ENCODE data around the gene PLPPR3.

GRCh38 chr19:807627-808422 lies 13.9 kb downstream of the PLPPR3 start:
- no peak for TF ChIP-seq SUZ12 (IDR thresholded peaks at IDR 0.05)
- TF ChIP-seq NFRKB (IDR thresholded peaks at IDR 0.05) = no peak
- TF ChIP-seq BHLHE40 (IDR thresholded peaks at IDR 0.05; ENCODE audit: borderline replicate concordance) = no peak
- no peak for TF ChIP-seq FOXM1 (IDR thresholded peaks at IDR 0.05; ENCODE audit: borderline replicate concordance)
- no peak for TF ChIP-seq ELF4 (IDR thresholded peaks at IDR 0.05)
- TF ChIP-seq LEF1 (IDR thresholded peaks at IDR 0.05; ENCODE audit: borderline replicate concordance) = no peak
